ENCODE data around the gene ADSL. TPM values are rescaled to one million over a fixed set of nuclear protein-coding genes. Genes with fewer than 3 reads are reported as not detected.

The ADSL gene
- total and polyA plus RNA-seq, 7 donors = 114 to 170 (median 147) TPM

DNA sequence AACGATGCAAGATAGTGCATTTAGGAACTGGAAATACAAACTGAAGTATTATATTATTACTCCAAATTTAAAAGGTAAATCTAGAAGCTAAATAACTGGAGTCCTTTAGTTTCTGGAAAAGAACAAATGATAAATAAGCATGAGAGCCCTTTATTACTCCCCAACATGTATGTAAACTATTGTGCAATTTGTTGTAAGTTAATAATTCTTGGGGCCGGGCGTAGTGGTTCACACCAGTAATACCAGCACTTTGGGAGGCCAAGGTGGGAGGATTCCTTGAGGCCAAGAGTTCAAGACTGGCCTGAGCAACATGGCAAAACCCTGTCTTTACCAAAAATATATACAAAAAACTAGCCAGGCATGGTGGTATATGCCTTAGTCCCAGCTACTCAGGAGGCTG lies 35.2 kb downstream of the ADSL start:
- no peak overlapping the region for H3K27ac ChIP-seq
- no peaks in the 10 kb centered on the region for H3K36me3 ChIP-seq (ENCODE audit: insufficient read depth in 1 of 2, low read depth in 1 of 2)
- ATAC-seq (no peak), DNase-seq (no peak)
- H3K9me3 ChIP-seq = no peaks in the 10 kb centered on the region
- H3K4me1 ChIP-seq = peaks cover 7% of the 10 kb centered on the region
- intact Hi-C loops (cut with DNase I) = no loop called here
- H3K4me3 ChIP-seq = no peak overlapping the region
- no peaks in the 10 kb centered on the region for H3K27me3 ChIP-seq (ENCODE audit: insufficient read depth in 3 of 3, low read length in 2 of 3)
- TF ChIP-seq, protein P1, sequence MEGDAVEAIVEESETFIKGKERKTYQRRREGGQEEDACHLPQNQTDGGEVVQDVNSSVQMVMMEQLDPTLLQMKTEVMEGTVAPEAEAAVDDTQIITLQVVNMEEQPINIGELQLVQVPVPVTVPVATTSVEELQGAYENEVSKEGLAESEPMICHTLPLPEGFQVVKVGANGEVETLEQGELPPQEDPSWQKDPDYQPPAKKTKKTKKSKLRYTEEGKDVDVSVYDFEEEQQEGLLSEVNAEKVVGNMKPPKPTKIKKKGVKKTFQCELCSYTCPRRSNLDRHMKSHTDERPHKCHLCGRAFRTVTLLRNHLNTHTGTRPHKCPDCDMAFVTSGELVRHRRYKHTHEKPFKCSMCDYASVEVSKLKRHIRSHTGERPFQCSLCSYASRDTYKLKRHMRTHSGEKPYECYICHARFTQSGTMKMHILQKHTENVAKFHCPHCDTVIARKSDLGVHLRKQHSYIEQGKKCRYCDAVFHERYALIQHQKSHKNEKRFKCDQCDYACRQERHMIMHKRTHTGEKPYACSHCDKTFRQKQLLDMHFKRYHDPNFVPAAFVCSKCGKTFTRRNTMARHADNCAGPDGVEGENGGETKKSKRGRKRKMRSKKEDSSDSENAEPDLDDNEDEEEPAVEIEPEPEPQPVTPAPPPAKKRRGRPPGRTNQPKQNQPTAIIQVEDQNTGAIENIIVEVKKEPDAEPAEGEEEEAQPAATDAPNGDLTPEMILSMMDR (IDR thresholded peaks at IDR 0.05) = no peak
- WGBS, 3 donors = 95 to 99% (median 95%) methylated on average over 3 of the region's 3 CpGs

DNA sequence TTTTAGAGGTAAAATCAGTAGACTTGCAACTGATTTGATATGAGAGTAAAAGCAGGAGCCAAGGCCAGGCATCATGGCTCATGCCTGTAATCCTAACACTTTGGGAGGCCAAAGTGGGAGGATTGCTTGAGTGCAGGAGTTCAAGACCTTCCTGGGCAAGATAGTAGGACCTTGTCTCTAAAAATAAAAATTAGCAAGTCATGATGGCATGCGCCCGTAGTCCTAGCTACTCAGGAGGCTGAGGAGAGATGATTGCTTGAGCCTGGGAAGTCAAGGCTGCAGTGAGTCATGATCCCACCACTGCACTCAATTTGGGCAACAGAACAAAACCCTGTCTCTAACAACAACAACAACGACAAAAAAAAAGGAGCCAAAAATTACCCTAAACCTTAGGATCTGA lies 37.6 kb downstream of the ADSL start:
- DNase-seq (no peak), ATAC-seq (peak; percentile 44 to 82 (median 66))
- no peaks in the 10 kb centered on the region for H3K27me3 ChIP-seq (ENCODE audit: insufficient read depth in 3 of 3, low read length in 2 of 3)
- TF ChIP-seq, protein P1 (IDR thresholded peaks at IDR 0.05) = no peak
- peaks cover 5% of the 10 kb centered on the region for H3K4me1 ChIP-seq
- H3K36me3 ChIP-seq (ENCODE audit: insufficient read depth in 1 of 2, low read depth in 1 of 2) = peaks cover 0 to 4% of the 10 kb centered on the region in 2 donors
- H3K27ac ChIP-seq = no peak overlapping the region
- H3K4me3 ChIP-seq = no peak overlapping the region
- 78 to 83% (median 83%) methylated on average over 3 of the region's 3 CpGs for WGBS, 3 donors
- intact Hi-C loops (cut with DNase I) = no loop called here
- no peaks in the 10 kb centered on the region for H3K9me3 ChIP-seq

DNA sequence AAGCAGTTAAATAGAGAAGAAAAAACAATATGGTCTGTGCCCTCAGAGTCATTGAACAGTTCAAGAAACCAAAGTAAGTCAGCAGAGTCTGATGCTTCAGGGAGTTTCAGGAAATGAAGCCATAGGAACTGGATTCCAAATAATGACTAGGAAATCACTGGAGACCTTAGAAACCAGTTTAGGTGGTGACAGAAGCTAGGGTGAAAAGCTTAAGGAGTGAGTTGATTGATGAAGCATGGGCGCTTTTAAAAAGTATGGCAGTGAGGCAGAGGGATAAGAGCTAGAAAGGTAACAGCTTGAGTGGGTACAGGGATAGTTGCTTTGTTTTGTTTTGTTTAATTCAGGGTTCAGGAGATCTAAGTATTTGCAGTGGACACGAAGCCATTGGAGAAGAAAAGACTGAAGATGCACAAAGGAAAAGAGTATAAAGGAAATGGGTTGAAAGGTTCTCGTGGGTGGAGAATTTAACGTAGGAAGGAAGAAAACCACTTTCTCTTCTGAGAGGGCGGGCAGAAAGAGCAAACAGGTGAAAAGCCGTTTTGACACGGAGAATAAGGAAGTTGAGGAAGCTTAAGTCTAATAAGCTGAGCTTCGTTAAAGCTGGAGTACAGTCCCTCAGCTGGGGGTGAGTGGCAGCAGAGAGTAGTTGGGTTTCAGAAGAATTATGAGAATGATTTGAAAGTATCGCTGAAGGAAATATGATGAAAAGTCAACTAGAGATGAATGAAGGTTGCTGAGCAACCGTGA lies 38.9 kb downstream of the ADSL start:
- DNase-seq = no peak
- H3K9me3 ChIP-seq = no peaks in the 10 kb centered on the region
- H3K4me1 ChIP-seq = peaks cover 5% of the 10 kb centered on the region
- no peak overlapping the region for H3K4me3 ChIP-seq
- H3K27me3 ChIP-seq (ENCODE audit: insufficient read depth in 3 of 3, low read length in 2 of 3) = no peaks in the 10 kb centered on the region
- TF ChIP-seq, protein P1 (IDR thresholded peaks at IDR 0.05) = no peak
- ATAC-seq = no peak
- H3K36me3 ChIP-seq (ENCODE audit: insufficient read depth in 1 of 2, low read depth in 1 of 2) = peaks cover 0 to 4% of the 10 kb centered on the region in 2 donors
- WGBS, 3 donors = 70 to 79% (median 76%) methylated on average over 10 of the region's 10 CpGs
- H3K27ac ChIP-seq = no peak overlapping the region
- intact Hi-C loops (cut with DNase I) = no loop called here

DNA sequence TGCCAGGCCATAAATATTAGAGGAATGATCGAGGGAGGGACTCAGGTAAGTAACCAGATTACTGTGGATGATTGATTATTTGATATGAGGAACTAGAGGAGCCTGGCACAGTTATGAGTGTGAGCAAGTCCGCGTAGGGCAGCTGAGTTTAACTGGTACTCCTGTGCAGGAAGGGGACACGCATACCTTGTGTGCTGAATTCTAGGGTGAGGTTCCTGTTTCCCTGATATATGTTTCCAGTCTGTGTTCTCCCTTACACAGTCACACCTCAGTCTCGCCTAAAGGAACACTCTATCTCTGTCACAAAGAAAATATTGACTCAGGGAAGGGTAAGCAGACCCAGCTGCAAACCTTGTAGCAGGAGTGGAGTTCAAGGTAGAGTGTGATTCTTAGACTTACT lies 41.4 kb downstream of the ADSL start:
- H3K9me3 ChIP-seq = no peaks in the 10 kb centered on the region
- 68 to 80% (median 70%) methylated on average over 5 of the region's 5 CpGs for WGBS, 3 donors
- H3K4me3 ChIP-seq = no peak overlapping the region
- intact Hi-C loops (cut with DNase I) = no loop called here
- H3K4me1 ChIP-seq = peaks cover 5% of the 10 kb centered on the region
- no peak overlapping the region for H3K27ac ChIP-seq
- H3K27me3 ChIP-seq (ENCODE audit: insufficient read depth in 3 of 3, low read length in 2 of 3) = no peaks in the 10 kb centered on the region
- peaks cover 0 to 4% of the 10 kb centered on the region in 2 donors for H3K36me3 ChIP-seq (ENCODE audit: insufficient read depth in 1 of 2, low read depth in 1 of 2)
- TF ChIP-seq, protein P1 (IDR thresholded peaks at IDR 0.05) = no peak
- ATAC-seq = no peak
- DNase-seq = no peak

DNA sequence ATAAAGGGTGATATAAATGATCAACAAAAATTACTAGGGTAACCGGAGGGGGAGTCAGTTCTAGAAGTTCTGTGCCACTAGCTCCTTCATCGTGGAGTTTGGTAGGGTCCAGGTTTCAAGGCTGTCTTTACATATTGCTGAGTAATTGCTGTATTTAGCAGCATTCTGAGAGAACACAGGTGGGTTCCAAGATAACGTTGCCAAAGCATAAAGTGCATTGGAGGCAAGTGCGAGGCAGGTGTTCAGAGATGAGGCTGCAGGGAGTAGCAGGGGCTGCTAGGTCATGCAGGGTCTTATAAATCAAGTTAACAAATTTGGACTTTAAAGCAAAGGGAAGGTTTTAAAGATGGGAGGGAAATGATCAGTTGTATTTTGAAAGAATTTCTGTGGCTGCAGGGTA lies 41.9 kb downstream of the ADSL start:
- H3K27ac ChIP-seq = no peak overlapping the region
- TF ChIP-seq, protein P1 (IDR thresholded peaks at IDR 0.05) = no peak
- H3K36me3 ChIP-seq (ENCODE audit: insufficient read depth in 1 of 2, low read depth in 1 of 2) = peaks cover 0 to 4% of the 10 kb centered on the region in 2 donors
- no peak for ATAC-seq
- no peaks in the 10 kb centered on the region for H3K27me3 ChIP-seq (ENCODE audit: insufficient read depth in 3 of 3, low read length in 2 of 3)
- H3K9me3 ChIP-seq = no peaks in the 10 kb centered on the region
- peaks cover 5% of the 10 kb centered on the region for H3K4me1 ChIP-seq
- no peak for DNase-seq
- H3K4me3 ChIP-seq = no peak overlapping the region
- intact Hi-C loops (cut with DNase I) = no loop called here
- 77 to 88% (median 78%) methylated on average over 4 of the region's 4 CpGs for WGBS, 3 donors

Measured in psoas muscle (tissue), 8 donors.